MM.1S (cell line): ENCODE data around the gene SLC12A2.

ENCODE experiments used
- DNase-seq: peaks from one replicate; pipeline ENCODE4 v3.0.0-alpha.2; 2015
- H2AFZ ChIP-seq: fragments of 300-600 bp; sonication (generic); 2 replicates; pipeline ENCODE4 v1.6.0; 2016; ENCODE audit warnings: antibody characterized with exemption, low read length
- H3F3A ChIP-seq: fragments of 300-600 bp; sonication (generic); 2 replicates; pipeline ENCODE4 v1.6.1; 2016; ENCODE audit warnings: mild to moderate bottlenecking, antibody characterized with exemption, low read length, moderate library complexity, mixed read lengths; ENCODE audit not compliant: insufficient read depth
- H3K27ac ChIP-seq: fragments of 300-600 bp; sonication (generic); 2 replicates; pipeline ENCODE4 v1.5.1; 2016; ENCODE audit warnings: mild to moderate bottlenecking, low read length
- H3K27me3 ChIP-seq: fragments of 300-600 bp; sonication (generic); replicated peaks from 2 replicates; pipeline ENCODE4 v1.6.0; 2016; ENCODE audit warnings: low read length; ENCODE audit not compliant: insufficient read depth
- H3K36me3 ChIP-seq: fragments of 300-600 bp; sonication (generic); replicated peaks from 2 replicates; pipeline ENCODE4 v1.6.1; 2016; ENCODE audit warnings: mild to moderate bottlenecking, low read length, mixed read lengths; ENCODE audit not compliant: insufficient read depth
- H3K4me1 ChIP-seq: fragments of 300-600 bp; sonication (generic); 2 replicates; pipeline ENCODE4 v1.6.1; 2016; ENCODE audit warnings: low read length, mixed read lengths
- H3K4me2 ChIP-seq: fragments of 300-600 bp; sonication (generic); 2 replicates; pipeline ENCODE4 v1.6.0; 2016; ENCODE audit warnings: low read depth, low read length
- H3K4me3 ChIP-seq: fragments of 300-600 bp; sonication (generic); 2 replicates; pipeline ENCODE4 v1.5.1; 2016; ENCODE audit warnings: low read length, mixed read lengths
- H3K79me2 ChIP-seq: fragments of 300-600 bp; sonication (generic); 2 replicates; pipeline ENCODE4 v1.6.1; 2016; ENCODE audit warnings: mixed run types, low read length, mixed read lengths
- H3K9ac ChIP-seq: fragments of 300-600 bp; sonication (generic); 2 replicates; pipeline ENCODE4 v1.6.1; 2016; ENCODE audit warnings: low read length, mixed read lengths
- H3K9me2 ChIP-seq: fragments of 300-600 bp; sonication (generic); replicated peaks from 2 replicates; pipeline ENCODE4 v1.6.1; 2016; ENCODE audit warnings: mild to moderate bottlenecking, low read length, mixed read lengths; ENCODE audit not compliant: insufficient read depth
- H3K9me3 ChIP-seq: fragments of 300-600 bp; sonication (generic); replicated peaks from 2 replicates; pipeline ENCODE4 v1.6.1; 2016; ENCODE audit warnings: mild to moderate bottlenecking, low read length, mixed read lengths; ENCODE audit not compliant: insufficient read depth
- H4K20me1 ChIP-seq: fragments of 300-600 bp; sonication (generic); 2 replicates; pipeline ENCODE4 v1.6.1; 2016; ENCODE audit warnings: mild to moderate bottlenecking, low read length, moderate library complexity, mixed read lengths; ENCODE audit not compliant: insufficient read depth
- CTCF ChIP-seq: fragments of 300-600 bp; sonication (generic); IDR thresholded peaks from 2 replicates; pipeline ENCODE4 v1.5.1; 2016; ENCODE audit warnings: antibody characterized with exemption, low read length, mixed read lengths
- EZH2 ChIP-seq: fragments of 300-600 bp; sonication (generic); optimal IDR thresholded peaks from 2 replicates; pipeline ENCODE3; 2017; ENCODE audit warnings: low read depth, mild to moderate bottlenecking, antibody characterized with exemption, low read length, mixed read lengths
- EZH2phosphoT487 ChIP-seq: fragments of 300-600 bp; sonication (generic); IDR thresholded peaks from 2 replicates; pipeline ENCODE4 v1.6.1; 2018; ENCODE audit warnings: antibody characterized with exemption, low read length

SLC12A2 gene

DNA sequence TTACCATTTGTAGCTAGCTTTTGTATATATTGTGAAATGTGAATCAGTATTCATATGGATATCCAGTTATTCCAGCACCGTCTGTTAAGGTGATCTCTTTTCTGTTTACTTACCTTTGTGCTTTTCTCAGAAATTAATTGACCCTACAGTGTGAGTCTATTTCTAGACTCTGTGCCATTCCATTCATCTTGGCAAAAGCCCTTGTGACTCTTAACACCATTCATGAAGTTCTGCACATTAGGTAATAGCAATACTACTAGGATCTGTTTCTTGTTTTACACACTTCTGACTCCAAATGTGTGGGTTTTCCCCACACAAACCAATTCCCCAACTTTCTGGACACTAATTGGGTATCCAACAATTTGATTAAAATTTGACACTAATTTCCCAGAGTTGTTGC is 40.4 kb downstream of the SLC12A2 start:
- Histone ChIP-seq H3F3A (no peaks in the 10 kb centered on the region), H2AFZ (no peak overlapping the region), H3K4me2 (no peak overlapping the region), H3K27ac (no peak overlapping the region), H3K4me1 (no peaks in the 10 kb centered on the region), H3K79me2 (no peaks in the 10 kb centered on the region), H3K9me2 (no peaks in the 10 kb centered on the region), H3K4me3 (no peak overlapping the region), H3K36me3 (no peaks in the 10 kb centered on the region), H3K27me3 (no peaks in the 10 kb centered on the region), H4K20me1 (no peaks in the 10 kb centered on the region), H3K9me3 (no peaks in the 10 kb centered on the region), H3K9ac (no peak overlapping the region)
- DNase-seq, result no peak
- TF ChIP-seq EZH2phosphoT487 (no peak), CTCF (no peak), EZH2 (no peak)

DNA sequence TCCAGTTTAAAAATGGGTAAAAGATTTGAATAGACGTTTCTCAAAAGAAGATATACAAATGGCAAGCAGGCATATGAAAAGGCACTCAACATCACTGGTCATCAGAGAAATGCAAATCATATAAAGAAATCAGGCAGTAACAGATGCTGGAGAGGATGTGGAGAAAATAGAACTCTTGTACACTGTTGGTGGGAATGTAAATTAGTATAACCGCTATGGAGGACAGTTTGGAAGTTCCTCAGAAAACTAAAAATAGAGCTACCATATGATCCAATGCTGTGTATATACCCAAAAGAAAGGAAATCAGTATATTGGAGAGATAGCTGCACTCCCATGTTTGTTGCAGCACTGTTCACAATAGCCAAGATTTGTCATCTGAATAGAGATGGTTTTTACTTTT is 42.7 kb downstream of the SLC12A2 start:
- no peak for TF ChIP-seq EZH2
- no peak for TF ChIP-seq EZH2phosphoT487
- TF ChIP-seq CTCF, result no peak
- Histone ChIP-seq H3K27me3 (no peaks in the 10 kb centered on the region), H3F3A (no peaks in the 10 kb centered on the region), H3K4me3 (no peak overlapping the region), H2AFZ (no peak overlapping the region), H3K4me2 (no peak overlapping the region), H3K79me2 (no peaks in the 10 kb centered on the region), H3K9me2 (no peaks in the 10 kb centered on the region), H3K9ac (no peak overlapping the region), H4K20me1 (no peaks in the 10 kb centered on the region), H3K9me3 (no peaks in the 10 kb centered on the region), H3K36me3 (no peaks in the 10 kb centered on the region), H3K4me1 (no peaks in the 10 kb centered on the region), H3K27ac (no peak overlapping the region)
- no peak for DNase-seq

GRCh38 chr5:128132499-128132898 is 48.9 kb downstream of the SLC12A2 start:
- Histone ChIP-seq H3K9ac (no peak overlapping the region), H3K4me1 (no peaks in the 10 kb centered on the region), H3K9me3 (no peaks in the 10 kb centered on the region), H3K27me3 (no peaks in the 10 kb centered on the region), H3K4me2 (no peak overlapping the region), H3K9me2 (no peaks in the 10 kb centered on the region), H3K27ac (no peak overlapping the region), H2AFZ (no peak overlapping the region), H3F3A (no peaks in the 10 kb centered on the region), H3K79me2 (no peaks in the 10 kb centered on the region), H3K4me3 (no peak overlapping the region), H3K36me3 (no peaks in the 10 kb centered on the region), H4K20me1 (no peaks in the 10 kb centered on the region)
- DNase-seq, result no peak
- TF ChIP-seq CTCF (no peak), EZH2 (no peak)

DNA sequence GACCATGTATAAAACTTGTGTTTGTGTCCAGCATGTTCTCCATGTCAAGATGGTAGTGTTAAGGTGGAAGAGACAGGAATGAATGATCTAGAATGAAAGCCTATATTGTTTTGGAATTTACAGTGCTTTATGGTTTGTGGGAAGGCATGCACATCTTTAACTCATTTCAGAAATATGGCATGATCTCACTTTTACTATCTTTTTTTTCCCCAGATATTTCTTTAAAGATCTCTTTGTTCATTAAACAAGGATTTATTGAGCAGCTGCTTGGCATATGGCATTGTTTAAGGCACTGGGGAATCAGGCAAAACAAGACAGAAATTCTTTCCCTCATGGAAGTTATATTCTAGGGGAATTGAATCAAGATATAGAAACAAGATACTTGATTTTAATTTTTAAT is 51.7 kb downstream of the SLC12A2 start:
- Histone ChIP-seq H4K20me1 (no peaks in the 10 kb centered on the region), H3K27me3 (no peaks in the 10 kb centered on the region), H3K79me2 (no peaks in the 10 kb centered on the region), H3K9me3 (no peaks in the 10 kb centered on the region), H3K27ac (no peak overlapping the region), H3K9ac (no peak overlapping the region), H2AFZ (no peak overlapping the region), H3K4me2 (no peak overlapping the region), H3K4me1 (no peaks in the 10 kb centered on the region), H3K9me2 (no peaks in the 10 kb centered on the region), H3K36me3 (no peaks in the 10 kb centered on the region), H3F3A (no peaks in the 10 kb centered on the region), H3K4me3 (no peak overlapping the region)
- DNase-seq, result no peak
- TF ChIP-seq EZH2phosphoT487 (no peak), EZH2 (no peak), CTCF (no peak)
